Vagina (tissue), 2 donors: ENCODE data around the gene PAK3.

Experiments
- CTCF ChIP-seq, 3 experiments: fragments of 450-650 bp in 2 of 3; fragments of 200-600 bp in 1 of 3; sonication (generic) in 1 of 3; IDR thresholded peaks; one replicate each; pipeline ENCODE4 v1.5.1; 2017 to 2019; ENCODE audit warnings: antibody characterized with exemption in 3 of 3, mild to moderate bottlenecking in 2 of 3, moderate library complexity in 2 of 3
- POLR2A ChIP-seq, 2 donors: fragments of 450-650 bp; IDR thresholded peaks; one replicate each; pipeline ENCODE4 v1.6.1; 2017; ENCODE audit warnings: antibody characterized with exemption in 2 of 2, mild to moderate bottlenecking in 2 of 2, moderate library complexity in 2 of 2
- POLR2AphosphoS5 ChIP-seq, 2 donors: sonication (generic); formaldehyde crosslinking; IDR thresholded peaks; one replicate each; pipeline ENCODE4 v1.9.0; 2017; ENCODE audit warnings: antibody characterized with exemption in 2 of 2, mild to moderate bottlenecking in 2 of 2, low read depth in 1 of 2; ENCODE audit not compliant: insufficient read depth in 1 of 2

- TF ChIP-seq POLR2A (IDR thresholded peaks at IDR 0.05) (no peak), CTCF (IDR thresholded peaks at IDR 0.05) (no peak), POLR2AphosphoS5 (IDR thresholded peaks at IDR 0.05; ENCODE audit: insufficient read depth in 1 of 2, low read depth in 1 of 2) (no peak)
These were observed 148.3 kb downstream of the PAK3 start for GRCh38 chrX:111244235-111244750.
